Suppressor macrophage treated with lipopolysaccharide for 4 hours (primary cell): ENCODE results near the gene DCLK2.

ENCODE experiments used
- DNase-seq: peaks from one replicate; pipeline ENCODE4 v3.0.0-alpha.2; 2020

DCLK2 gene

GRCh38 chr4:150247184-150247583 is 168.9 kb downstream of the DCLK2 start:
- no peak for DNase-seq

- DNase-seq: no peak
These were observed 169.9 kb downstream of the DCLK2 start for GRCh38 chr4:150248181-150248580.

- DNase-seq: no peak
These were observed 172.2 kb downstream of the DCLK2 start for GRCh38 chr4:150250293-150250997.

GRCh38 chr4:150250998-150251651 is 172.9 kb downstream of the DCLK2 start:
- no peak for DNase-seq

GRCh38 chr4:150251752-150252190 is 173.5 kb downstream of the DCLK2 start:
- no peak for DNase-seq

- no peak for DNase-seq
These were observed 174.1 kb downstream of the DCLK2 start for GRCh38 chr4:150252306-150252705.

- no peak for DNase-seq
These were observed 174.5 kb downstream of the DCLK2 start for GRCh38 chr4:150252741-150253140.

GRCh38 chr4:150253416-150253815 is 175.2 kb downstream of the DCLK2 start:
- DNase-seq: no peak

- no peak for DNase-seq
These were observed 175.9 kb downstream of the DCLK2 start for GRCh38 chr4:150253965-150254630.

GRCh38 chr4:150255610-150256224 is 177.5 kb downstream of the DCLK2 start:
- no peak for DNase-seq

GRCh38 chr4:150256225-150256620 is 178.0 kb downstream of the DCLK2 start:
- no peak for DNase-seq

GRCh38 chr4:150256841-150257730 is 178.8 kb downstream of the DCLK2 start:
- DNase-seq: no peak

- DNase-seq: no peak
These were observed 180.3 kb downstream of the DCLK2 start for GRCh38 chr4:150258569-150258968.

- DNase-seq: no peak
These were observed 181.8 kb downstream of the DCLK2 start for GRCh38 chr4:150259861-150260567.

GRCh38 chr4:150261571-150261970 is 183.3 kb downstream of the DCLK2 start:
- DNase-seq: no peak

GRCh38 chr4:150262611-150263010 is 184.4 kb downstream of the DCLK2 start:
- no peak for DNase-seq

- no peak for DNase-seq
These were observed 186.4 kb downstream of the DCLK2 start for GRCh38 chr4:150264595-150265161.

- DNase-seq: no peak
These were observed 187.6 kb downstream of the DCLK2 start for GRCh38 chr4:150265806-150266205.

GRCh38 chr4:150268444-150268843 is 190.2 kb downstream of the DCLK2 start:
- no peak for DNase-seq

- no peak for DNase-seq
These were observed 200.0 kb downstream of the DCLK2 start for GRCh38 chr4:150278206-150278605.

- peak; percentile 67 for DNase-seq
These were observed 202.0 kb downstream of the DCLK2 start for GRCh38 chr4:150280081-150280895.
